ENCODE results near the gene ULK1.

DNA sequence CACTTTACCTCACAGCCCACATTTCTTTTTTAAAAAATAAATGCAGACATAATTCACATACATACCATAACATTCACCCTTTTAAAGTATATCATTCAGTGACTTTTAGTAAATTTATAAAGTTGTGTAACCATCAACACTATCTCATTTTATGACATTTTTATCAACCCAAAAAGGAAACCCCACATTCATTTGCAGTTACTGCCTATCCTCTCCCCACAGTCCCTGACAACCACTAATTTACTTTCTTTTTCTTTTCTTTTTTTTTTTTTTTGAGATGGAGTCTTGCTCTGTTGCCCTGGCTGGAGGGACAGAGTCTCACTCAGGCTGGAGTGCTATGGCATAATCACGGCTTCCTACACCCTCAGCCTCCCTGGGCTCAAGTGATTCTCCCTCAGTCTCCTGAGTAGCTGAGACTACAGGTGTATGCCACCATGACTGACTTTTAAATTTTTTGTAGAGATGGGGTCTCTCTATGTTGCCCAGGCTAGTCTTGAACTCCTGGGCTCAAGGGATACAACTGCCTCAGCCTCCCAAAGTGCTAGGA is 53.8 kb downstream of the ULK1 start:
- TF ChIP-seq EP300 (IDR thresholded peaks at IDR 0.05; ENCODE audit: borderline replicate concordance) (no peak), CREB1 (IDR thresholded peaks at IDR 0.05; ENCODE audit: low read depth) (no peak), NFIC (IDR thresholded peaks at IDR 0.05) (no peak), ZBTB7A (IDR thresholded peaks at IDR 0.05; ENCODE audit: low read depth) (no peak)
- TF ChIP-seq, protein P1, sequence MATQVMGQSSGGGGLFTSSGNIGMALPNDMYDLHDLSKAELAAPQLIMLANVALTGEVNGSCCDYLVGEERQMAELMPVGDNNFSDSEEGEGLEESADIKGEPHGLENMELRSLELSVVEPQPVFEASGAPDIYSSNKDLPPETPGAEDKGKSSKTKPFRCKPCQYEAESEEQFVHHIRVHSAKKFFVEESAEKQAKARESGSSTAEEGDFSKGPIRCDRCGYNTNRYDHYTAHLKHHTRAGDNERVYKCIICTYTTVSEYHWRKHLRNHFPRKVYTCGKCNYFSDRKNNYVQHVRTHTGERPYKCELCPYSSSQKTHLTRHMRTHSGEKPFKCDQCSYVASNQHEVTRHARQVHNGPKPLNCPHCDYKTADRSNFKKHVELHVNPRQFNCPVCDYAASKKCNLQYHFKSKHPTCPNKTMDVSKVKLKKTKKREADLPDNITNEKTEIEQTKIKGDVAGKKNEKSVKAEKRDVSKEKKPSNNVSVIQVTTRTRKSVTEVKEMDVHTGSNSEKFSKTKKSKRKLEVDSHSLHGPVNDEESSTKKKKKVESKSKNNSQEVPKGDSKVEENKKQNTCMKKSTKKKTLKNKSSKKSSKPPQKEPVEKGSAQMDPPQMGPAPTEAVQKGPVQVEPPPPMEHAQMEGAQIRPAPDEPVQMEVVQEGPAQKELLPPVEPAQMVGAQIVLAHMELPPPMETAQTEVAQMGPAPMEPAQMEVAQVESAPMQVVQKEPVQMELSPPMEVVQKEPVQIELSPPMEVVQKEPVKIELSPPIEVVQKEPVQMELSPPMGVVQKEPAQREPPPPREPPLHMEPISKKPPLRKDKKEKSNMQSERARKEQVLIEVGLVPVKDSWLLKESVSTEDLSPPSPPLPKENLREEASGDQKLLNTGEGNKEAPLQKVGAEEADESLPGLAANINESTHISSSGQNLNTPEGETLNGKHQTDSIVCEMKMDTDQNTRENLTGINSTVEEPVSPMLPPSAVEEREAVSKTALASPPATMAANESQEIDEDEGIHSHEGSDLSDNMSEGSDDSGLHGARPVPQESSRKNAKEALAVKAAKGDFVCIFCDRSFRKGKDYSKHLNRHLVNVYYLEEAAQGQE (IDR thresholded peaks at IDR 0.05; ENCODE audit: low read depth), result no peak
- TF ChIP-seq, protein P2, sequence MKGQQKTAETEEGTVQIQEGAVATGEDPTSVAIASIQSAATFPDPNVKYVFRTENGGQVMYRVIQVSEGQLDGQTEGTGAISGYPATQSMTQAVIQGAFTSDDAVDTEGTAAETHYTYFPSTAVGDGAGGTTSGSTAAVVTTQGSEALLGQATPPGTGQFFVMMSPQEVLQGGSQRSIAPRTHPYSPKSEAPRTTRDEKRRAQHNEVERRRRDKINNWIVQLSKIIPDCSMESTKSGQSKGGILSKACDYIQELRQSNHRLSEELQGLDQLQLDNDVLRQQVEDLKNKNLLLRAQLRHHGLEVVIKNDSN (IDR thresholded peaks at IDR 0.05), result no peak
- TF ChIP-seq, protein P3, sequence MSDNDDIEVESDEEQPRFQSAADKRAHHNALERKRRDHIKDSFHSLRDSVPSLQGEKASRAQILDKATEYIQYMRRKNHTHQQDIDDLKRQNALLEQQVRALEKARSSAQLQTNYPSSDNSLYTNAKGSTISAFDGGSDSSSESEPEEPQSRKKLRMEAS (IDR thresholded peaks at IDR 0.05), result no peak
